ENCODE data around the gene CD207. TPM values are rescaled to one million over a fixed set of nuclear protein-coding genes. Genes with fewer than 3 reads are reported as not detected.
A peak's percentile ranks its signal among the peaks of the same experiment; 100 is the strongest.

CD207 gene
- total RNA-seq, 1 experiment from 2014 or later = not detected

DNA sequence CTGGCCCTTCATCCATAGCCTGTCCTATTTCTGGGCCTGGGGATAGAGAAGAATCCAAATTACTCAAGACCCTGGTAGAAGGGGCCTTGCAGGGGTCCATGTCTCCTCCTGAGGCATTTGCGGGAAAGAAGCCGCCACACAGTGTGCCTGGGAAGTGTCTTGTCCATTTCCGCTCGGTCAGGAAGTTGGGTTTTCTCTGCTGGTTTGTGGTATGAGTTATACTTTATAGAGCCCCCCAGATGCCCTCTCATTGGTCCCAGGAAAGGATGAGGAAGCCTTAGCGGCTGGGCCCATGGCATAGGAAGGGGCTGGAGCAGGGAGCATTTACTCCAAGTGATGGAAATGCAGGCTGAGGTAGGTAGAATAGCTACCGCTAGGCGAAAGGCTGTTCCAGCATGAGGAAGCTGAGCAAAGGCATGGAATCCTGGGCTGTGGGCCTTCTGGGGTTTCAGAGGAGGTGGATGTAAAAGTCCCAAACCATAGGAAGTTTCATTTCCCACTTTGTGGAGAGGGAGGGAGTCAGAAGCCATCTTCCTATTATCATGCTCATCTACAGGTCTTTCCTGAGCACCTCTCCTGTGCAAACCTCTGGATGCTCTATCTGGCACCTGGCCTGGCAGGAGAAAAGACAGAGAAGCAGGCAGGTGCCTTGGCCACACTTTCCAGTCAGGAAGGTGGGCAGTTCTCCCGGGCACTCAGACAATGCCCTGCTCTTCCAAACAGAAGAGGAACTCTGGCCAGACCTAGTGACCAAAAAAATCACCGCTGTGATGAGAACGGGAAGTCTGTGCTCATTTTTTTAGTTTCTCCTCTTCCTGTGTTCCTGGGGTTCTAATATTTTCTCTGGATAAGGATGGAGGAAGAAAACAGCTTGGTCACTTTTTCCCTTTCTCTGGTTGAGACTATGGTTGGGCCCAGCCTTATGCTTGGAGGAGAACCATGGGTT lies 2.6 kb upstream of the CD207 start:
- Histone ChIP-seq H3K36me3 (replicated peaks; ENCODE audit: control insufficient read depth, insufficient read depth, low read length) (no peaks in the 10 kb centered on the region), H3K27me3 (ENCODE audit: control insufficient read depth, insufficient read depth, low read length) (peaks cover 2% of the 10 kb centered on the region), H3K4me3 (ENCODE audit: insufficient read depth, low read depth, low read length) (no peak overlapping the region)
- DNase-seq = no peak

DNA sequence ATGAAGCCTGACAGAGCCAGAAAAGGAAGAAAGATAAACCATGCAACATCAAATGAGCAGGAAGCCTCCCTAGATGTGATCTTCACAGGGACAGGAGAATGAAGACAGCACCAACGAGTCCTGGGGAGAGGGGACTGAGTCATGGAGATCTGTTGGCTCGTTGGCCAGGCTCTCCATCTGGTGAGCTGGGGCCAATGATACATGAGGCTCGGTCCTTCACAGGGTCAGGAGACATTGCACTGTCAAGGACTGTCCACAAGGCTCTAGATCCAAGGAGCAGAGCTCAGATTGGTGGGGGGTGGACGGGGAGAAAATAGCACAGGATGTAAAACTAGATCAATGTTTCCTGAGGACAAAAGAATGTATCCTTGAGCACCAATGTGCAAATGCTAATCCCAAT lies 735 bp downstream of the CD207 start:
- no peak for DNase-seq
- no peak overlapping the region for H3K4me3 ChIP-seq (ENCODE audit: insufficient read depth, low read depth, low read length)
- no peaks in the 10 kb centered on the region for H3K36me3 ChIP-seq (replicated peaks; ENCODE audit: control insufficient read depth, insufficient read depth, low read length)
- peaks cover 2% of the 10 kb centered on the region for H3K27me3 ChIP-seq (ENCODE audit: control insufficient read depth, insufficient read depth, low read length)

DNA sequence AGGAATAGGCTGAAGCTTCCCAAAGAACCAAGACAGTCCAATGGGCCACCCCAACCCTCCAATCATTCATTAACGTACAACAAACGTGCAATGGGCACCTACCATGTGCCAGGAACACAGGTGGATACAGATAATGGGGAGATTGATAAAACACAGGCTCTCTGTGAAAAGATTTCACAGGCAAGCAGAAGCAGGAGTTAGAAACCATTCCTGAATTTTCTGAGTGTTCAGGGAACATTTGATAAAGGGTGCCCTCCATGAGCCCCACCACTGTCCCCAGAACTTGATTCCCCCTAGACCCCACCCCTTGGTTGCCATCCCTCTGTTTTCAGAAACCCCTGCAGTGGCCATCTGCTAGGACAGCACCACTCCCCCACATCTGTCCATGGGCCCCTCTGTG lies 1.5 kb downstream of the CD207 start:
- no peak for DNase-seq
- no peaks in the 10 kb centered on the region for H3K36me3 ChIP-seq (replicated peaks; ENCODE audit: control insufficient read depth, insufficient read depth, low read length)

DNA sequence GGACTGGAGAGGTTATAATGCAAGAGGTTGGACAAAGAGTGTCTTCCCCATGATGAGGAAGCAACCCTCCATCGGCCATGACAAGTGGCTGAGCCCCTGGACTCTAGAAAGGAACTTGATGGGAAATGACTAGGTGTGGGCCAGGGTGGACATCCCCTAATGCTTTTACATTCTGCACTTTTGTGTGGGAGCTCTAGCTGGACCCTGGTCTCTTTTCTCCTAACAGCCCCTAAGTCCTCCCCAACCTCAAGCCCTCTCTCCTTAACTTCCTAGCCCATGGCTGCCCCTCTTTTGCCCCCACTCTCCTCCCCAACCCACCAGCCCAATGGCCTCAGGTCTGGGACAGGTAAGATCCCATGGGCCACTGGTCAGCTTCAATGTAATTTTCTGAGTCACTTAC lies 2.4 kb downstream of the CD207 start:
- H3K4me3 ChIP-seq (ENCODE audit: insufficient read depth, low read depth, low read length) = no peak overlapping the region
- DNase-seq = no peak
- H3K36me3 ChIP-seq (replicated peaks; ENCODE audit: control insufficient read depth, insufficient read depth, low read length) = no peaks in the 10 kb centered on the region
- H3K27me3 ChIP-seq (ENCODE audit: control insufficient read depth, insufficient read depth, low read length) = peaks cover 2% of the 10 kb centered on the region

More for the DNA sequence above, 1.5 kb downstream of the CD207 start:
- peaks cover 2% of the 10 kb centered on the region for H3K27me3 ChIP-seq (ENCODE audit: control insufficient read depth, insufficient read depth, low read length)
- H3K4me3 ChIP-seq (ENCODE audit: insufficient read depth, low read depth, low read length) = no peak overlapping the region

DNA sequence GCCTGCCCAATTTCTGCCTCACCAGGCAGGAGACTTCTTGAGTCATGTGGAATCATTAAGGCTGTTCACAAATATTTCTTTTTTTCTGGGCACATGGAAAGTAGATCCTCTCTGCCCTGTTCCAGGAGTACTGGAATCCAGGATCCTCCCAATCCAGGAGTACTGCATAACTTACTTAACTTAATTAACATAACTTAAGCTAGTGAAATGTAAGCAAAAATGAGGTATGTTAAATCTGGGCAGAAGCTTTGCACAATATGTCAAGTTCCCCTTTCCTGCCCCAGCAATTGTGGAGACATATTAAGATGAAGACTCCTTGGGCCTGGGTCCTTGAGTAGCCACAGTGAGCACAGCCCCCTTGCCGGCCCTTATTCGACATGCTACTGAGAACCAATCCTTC lies 3.2 kb downstream of the CD207 start:
- Histone ChIP-seq H3K27me3 (ENCODE audit: control insufficient read depth, insufficient read depth, low read length) (peaks cover 2% of the 10 kb centered on the region), H3K4me3 (ENCODE audit: insufficient read depth, low read depth, low read length) (no peak overlapping the region), H3K36me3 (replicated peaks; ENCODE audit: control insufficient read depth, insufficient read depth, low read length) (no peaks in the 10 kb centered on the region)
- DNase-seq = no peak

DNA sequence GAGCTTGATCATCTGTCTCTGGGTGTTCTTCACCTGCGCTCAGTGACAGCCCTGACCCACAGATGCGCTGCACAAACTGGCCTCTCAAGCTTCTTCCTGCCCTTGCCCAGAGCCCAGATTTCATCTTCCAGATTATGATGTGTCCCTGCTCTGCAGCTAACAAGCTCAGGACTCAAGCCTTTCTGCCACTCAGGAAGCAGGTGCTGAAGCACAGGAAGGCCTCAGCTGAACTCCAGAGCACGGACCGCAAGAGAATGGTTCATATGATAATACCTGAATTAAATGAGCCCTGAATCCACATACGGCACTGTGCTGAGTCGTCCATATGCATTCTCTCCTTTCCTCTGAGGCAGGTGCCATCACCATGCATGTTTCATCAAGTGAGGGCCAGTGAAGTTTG lies 3.8 kb downstream of the CD207 start:
- no peak overlapping the region for H3K4me3 ChIP-seq (ENCODE audit: insufficient read depth, low read depth, low read length)
- H3K36me3 ChIP-seq (replicated peaks; ENCODE audit: control insufficient read depth, insufficient read depth, low read length) = no peaks in the 10 kb centered on the region
- no peaks in the 10 kb centered on the region; the same call in none of the 2 replicates for H3K27me3 ChIP-seq (ENCODE audit: control insufficient read depth, insufficient read depth, low read length)
- DNase-seq = no peak

DNA sequence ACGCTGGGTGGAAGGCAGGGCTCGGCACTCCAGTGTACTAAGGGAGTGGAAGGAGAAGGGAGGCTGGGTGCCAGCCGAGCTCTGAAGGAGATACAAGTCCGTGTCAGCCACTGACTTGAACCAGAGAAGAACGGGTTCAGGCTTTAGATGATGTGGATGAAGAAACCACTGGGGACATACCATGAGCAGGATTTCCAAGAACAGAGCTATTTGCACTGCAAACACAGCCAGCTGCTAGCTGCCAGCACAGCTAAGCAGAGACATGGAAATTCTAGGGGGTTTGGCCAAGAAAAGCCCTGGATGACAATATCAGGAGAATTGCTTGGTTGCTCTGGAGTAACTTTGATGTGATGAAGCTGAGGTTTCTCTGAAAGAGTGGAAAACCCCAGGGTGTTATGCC lies 5.2 kb downstream of the CD207 start:
- Histone ChIP-seq H3K36me3 (replicated peaks; ENCODE audit: control insufficient read depth, insufficient read depth, low read length) (no peaks in the 10 kb centered on the region), H3K4me3 (ENCODE audit: insufficient read depth, low read depth, low read length) (no peak overlapping the region), H3K27me3 (ENCODE audit: control insufficient read depth, insufficient read depth, low read length) (no peaks in the 10 kb centered on the region; the same call in none of the 2 replicates)
- no peak for DNase-seq

DNA sequence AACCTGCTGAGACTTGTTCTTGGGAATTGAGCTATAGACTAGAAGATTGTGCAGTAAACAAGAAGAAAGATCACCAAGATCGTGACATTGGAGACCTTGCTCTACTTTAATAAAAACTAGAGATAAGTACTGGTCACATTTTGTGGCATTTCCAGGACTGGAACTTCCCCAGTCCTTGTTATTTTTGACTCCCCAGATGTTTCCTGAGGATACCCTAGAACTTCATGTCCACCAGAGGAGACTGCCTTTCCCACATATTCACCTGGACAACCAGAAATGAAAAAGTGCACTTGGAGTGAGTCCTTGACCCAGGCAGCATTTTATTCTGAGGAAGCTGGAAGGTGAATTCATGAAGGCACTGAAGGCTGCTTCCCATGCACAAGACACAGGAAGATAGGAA lies 5.7 kb downstream of the CD207 start:
- Histone ChIP-seq H3K4me3 (ENCODE audit: insufficient read depth, low read depth, low read length) (no peak overlapping the region), H3K36me3 (replicated peaks; ENCODE audit: control insufficient read depth, insufficient read depth, low read length) (no peaks in the 10 kb centered on the region), H3K27me3 (ENCODE audit: control insufficient read depth, insufficient read depth, low read length) (no peaks in the 10 kb centered on the region; the same call in none of the 2 replicates)
- DNase-seq = no peak

DNA sequence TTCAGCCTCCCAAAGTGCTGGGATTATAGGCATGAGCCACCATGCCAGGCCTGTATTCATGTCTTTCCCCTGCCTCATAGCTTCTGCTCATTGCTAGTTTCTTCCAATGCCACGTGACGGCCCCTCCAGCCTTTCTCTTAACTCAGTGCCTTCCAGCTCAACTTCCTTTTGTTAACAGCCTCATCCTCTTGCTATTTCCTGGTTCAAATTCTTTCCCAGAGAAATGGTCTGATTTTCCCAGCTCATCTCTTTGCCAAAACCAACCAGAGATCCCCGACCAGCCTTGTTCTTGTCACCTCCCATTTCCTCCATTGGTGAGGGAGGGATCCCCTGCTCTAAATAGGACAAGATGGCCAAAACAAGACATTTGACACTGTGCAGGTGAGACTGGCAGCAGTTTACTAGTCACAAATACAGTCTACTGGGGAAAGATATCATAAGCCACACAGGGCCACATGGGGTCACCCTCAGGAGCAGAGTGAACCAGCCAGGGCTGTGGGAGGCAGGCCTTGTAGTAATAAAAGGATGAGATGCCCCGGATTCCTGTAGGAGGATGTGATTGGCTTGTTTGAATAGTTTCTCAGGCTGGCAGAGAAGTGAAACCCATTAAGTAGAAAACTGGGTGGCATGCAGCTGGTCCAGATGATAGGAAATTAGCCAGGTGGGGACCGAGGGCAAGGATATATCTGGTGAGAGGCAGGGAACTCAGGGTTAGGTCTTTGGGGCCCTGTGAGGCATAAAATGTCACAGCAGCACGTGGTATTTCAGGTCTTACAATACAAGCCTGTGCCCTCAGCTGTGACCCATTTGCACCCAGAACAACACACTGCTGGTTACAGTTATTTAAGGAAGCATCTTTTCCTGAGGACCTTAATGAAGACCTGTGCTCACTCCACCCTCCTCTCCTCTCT lies 6.4 kb downstream of the CD207 start:
- DNase-seq = no peak
- H3K36me3 ChIP-seq (replicated peaks; ENCODE audit: control insufficient read depth, insufficient read depth, low read length) = no peaks in the 10 kb centered on the region
- H3K27me3 ChIP-seq (ENCODE audit: control insufficient read depth, insufficient read depth, low read length) = no peaks in the 10 kb centered on the region; the same call in none of the 2 replicates
- H3K4me3 ChIP-seq (ENCODE audit: insufficient read depth, low read depth, low read length) = no peak overlapping the region

DNA sequence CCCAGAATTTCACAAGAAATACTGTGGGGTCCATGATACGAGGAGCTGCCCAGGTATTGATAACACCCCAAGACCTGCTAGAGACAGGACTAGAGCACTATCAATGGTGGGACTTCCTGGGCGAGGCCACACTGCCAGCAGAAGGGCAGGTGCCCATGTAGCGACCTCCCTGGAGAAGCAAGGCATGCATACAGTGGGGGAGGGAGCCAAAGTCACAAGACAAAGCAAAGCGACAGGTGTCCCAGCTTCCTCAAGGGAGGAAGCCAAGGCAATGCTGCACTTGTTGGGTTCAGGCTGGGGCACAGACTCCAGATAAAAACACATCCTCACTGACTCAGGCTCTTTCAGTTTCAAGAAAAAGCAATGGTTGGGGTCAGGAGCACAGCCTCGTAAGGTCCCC lies 7.5 kb downstream of the CD207 start:
- no peak overlapping the region for H3K4me3 ChIP-seq (ENCODE audit: insufficient read depth, low read depth, low read length)
- DNase-seq = peak; percentile 65
- H3K36me3 ChIP-seq (replicated peaks; ENCODE audit: control insufficient read depth, insufficient read depth, low read length) = no peaks in the 10 kb centered on the region
- H3K27me3 ChIP-seq (ENCODE audit: control insufficient read depth, insufficient read depth, low read length) = no peaks in the 10 kb centered on the region; the same call in none of the 2 replicates

DNA sequence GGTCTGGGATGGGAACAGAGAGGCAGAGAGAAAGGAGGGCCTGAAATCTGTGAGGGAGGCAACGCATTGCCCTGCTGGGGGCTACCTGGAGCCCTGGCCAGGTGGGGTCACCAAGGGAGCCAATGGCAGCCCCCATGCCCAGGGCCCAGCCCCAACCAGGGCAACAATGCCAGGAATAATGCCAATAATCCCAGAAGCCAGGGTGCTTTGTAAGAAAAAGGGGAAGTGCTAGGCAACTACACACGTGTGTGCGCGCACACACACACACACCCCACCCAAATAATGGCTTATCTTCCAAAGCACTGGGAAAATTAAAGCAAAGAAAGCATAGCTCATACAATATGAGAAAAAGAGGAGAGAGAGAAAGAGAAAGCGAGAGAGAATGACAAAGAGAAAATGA lies 8.2 kb downstream of the CD207 start:
- Histone ChIP-seq H3K36me3 (replicated peaks; ENCODE audit: control insufficient read depth, insufficient read depth, low read length) (no peaks in the 10 kb centered on the region), H3K4me3 (ENCODE audit: insufficient read depth, low read depth, low read length) (no peak overlapping the region), H3K27me3 (ENCODE audit: control insufficient read depth, insufficient read depth, low read length) (no peaks in the 10 kb centered on the region; the same call in none of the 2 replicates)
- no peak for DNase-seq

DNA sequence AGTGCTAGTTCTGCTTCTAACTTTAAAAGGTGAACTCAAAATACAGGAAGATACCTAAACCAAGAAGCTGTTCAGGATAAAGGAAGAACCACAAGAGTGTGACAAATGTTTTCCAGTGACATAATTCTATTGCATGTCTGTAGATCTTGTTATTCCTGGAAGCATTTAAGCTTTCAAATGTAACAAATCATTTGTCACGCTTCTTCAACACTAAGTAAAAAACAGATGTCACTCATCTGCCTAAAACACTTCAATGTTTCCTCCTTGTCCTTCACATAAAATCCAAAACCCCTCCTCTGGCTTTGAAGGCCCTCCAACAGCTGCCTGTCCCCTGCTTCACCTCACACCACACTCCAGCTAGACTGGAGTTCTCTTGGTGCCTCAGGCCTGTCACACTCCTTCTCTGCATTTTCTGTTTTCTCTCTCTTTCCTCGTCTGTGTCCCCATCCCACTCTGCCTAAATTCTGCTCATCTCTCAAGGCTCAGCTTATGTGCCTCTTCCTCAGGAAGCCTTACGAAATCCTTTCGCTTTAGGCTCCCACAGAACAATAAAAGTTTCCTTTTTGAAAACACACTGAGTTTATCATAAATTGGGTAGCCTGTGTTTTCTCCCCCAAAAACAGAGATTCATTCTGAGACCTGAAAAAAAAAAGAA lies 8.8 kb downstream of the CD207 start:
- H3K36me3 ChIP-seq (replicated peaks; ENCODE audit: control insufficient read depth, insufficient read depth, low read length) = no peaks in the 10 kb centered on the region
- H3K27me3 ChIP-seq (ENCODE audit: control insufficient read depth, insufficient read depth, low read length) = no peaks in the 10 kb centered on the region; the same call in none of the 2 replicates
- H3K4me3 ChIP-seq (ENCODE audit: insufficient read depth, low read depth, low read length) = no peak overlapping the region
- DNase-seq = no peak

DNA sequence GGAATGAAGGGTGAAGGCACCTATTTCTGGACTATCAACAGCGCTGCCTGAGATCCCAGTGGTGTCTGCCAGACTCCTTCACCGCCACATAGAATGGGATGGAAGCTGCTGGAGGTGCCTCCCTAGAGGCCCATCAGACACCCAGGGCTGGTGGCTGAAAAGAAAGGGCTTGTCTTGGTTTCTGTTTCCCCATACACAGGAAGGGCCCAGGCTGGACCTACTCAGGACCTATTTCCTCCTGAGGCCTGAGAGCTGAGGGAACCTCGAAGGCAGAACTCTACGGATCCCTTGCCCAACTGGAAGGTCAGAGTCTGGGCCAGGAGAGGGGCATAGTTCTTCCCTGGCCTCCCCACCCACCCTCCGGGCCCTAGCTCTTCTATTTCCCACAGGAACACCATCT lies 12.4 kb downstream of the CD207 start:
- no peaks in the 10 kb centered on the region for H3K27me3 ChIP-seq (ENCODE audit: control insufficient read depth, insufficient read depth, low read length)
- H3K36me3 ChIP-seq (replicated peaks; ENCODE audit: control insufficient read depth, insufficient read depth, low read length) = no peaks in the 10 kb centered on the region
- no peak overlapping the region for H3K4me3 ChIP-seq (ENCODE audit: insufficient read depth, low read depth, low read length)
- DNase-seq = no peak

DNA sequence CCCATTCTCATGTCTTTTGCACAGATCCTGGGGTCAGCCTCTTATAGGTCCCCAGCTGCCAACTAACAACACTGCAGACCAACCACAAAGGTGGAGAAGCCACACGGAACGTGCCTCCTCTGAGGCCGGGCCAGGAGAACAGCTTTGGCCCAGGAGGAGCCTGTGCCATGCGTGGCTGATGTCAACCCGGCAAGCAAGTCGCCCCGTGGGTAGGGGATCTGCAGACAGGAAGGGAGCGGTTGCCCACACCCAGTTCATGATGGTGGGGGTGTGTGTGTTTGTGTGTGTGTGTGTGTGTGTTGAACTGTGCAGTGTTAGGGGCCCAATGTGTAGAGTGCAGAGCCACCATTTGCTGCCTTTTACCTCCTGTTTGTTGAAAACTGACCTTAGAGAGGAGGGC lies 12.8 kb downstream of the CD207 start:
- Histone ChIP-seq H3K36me3 (replicated peaks; ENCODE audit: control insufficient read depth, insufficient read depth, low read length) (no peaks in the 10 kb centered on the region), H3K4me3 (ENCODE audit: insufficient read depth, low read depth, low read length) (no peak overlapping the region), H3K27me3 (ENCODE audit: control insufficient read depth, insufficient read depth, low read length) (no peaks in the 10 kb centered on the region)
- DNase-seq = no peak
